Activated CD4-positive, alpha-beta T cell treated with anti-CD3 and anti-CD28 coated beads for 1 hour (primary cell): Measurements from ENCODE around the gene GOLGA3.

ENCODE experiments used
- DNase-seq: peaks from one replicate; pipeline ENCODE4 v3.0.0-alpha.2; 2020

Gene GOLGA3

DNA sequence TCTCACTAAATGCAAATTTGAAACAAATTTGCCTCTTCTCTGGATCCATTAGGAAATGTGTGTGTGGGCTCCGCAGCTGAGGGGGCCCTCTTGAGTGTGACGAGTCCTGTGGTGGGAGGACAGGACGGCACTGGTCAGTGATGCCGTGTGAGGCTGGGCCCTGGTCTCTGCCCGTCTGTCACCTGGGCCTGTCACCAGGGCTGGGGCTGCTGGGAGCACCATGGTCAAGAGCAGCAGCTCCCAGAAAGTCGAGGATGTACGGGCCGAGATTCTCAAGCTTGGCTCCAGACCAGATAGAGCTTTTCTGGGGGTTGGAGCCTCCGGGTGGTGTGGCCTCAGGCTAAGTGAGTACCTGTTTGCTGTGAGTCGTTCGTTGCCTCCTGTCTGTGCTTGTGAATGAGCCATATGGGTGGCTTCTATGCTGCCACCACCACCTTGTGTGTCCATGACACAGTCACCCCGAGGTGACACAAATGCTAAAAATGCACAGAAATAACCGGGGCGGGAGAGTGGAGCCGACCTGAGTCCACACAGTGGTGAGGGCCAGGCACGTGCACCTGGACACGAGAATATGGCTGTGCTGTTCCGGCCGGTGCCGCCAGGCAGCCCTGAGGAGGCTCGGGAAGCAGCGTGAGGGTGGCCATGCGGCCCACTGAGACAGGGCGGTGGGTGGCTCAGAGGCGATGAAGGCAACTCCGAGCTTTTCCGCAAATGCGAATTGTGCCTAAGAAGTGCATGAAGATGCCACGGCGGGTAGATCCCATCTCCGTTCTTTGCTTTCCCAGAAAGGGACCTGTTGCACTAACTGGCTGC is 109.3 kb downstream of the GOLGA3 start:
- no peak for DNase-seq
